GM12891 (cell line): ENCODE data around the gene CERK.

Experiments
- DNase-seq: peaks from one replicate; pipeline ENCODE4 v3.0.0; 2011; ENCODE audit warnings: low spot score; ENCODE audit not compliant: insufficient read length
- FAIRE-seq: peaks from 2 replicates; lab custom pipeline; 2011; peaks lifted over from hg19 to GRCh38; lab: Jason Lieb, UNC
- PAX5 ChIP-seq: IDR thresholded peaks from 2 replicates; pipeline ENCODE4 v1.6.1; 2011; ENCODE audit warnings: low read length, moderate library complexity, mild to moderate bottlenecking; ENCODE audit not compliant: insufficient read depth, severe bottlenecking
- POLR2A ChIP-seq: IDR thresholded peaks from 2 replicates; pipeline ENCODE4 v1.6.1; 2011; ENCODE audit warnings: low read depth, low read length, control low read depth
- POLR2AphosphoS5 ChIP-seq: IDR thresholded peaks from 2 replicates; pipeline ENCODE4 v1.6.1; 2011; ENCODE audit warnings: low read depth, low read length, control low read depth
- POU2F2 ChIP-seq: IDR thresholded peaks from 2 replicates; pipeline ENCODE4 v1.6.1; 2011; ENCODE audit warnings: low read depth, mild to moderate bottlenecking, control low read depth, low read length, moderate library complexity
- SPI1 ChIP-seq: IDR thresholded peaks from 2 replicates; pipeline ENCODE4 v1.6.1; 2011; ENCODE audit warnings: low read depth, low read length, control low read depth
- TAF1 ChIP-seq: IDR thresholded peaks from 2 replicates; pipeline ENCODE4 v1.6.1; 2011; ENCODE audit warnings: low read depth, low read length, control low read depth

CERK gene

DNA sequence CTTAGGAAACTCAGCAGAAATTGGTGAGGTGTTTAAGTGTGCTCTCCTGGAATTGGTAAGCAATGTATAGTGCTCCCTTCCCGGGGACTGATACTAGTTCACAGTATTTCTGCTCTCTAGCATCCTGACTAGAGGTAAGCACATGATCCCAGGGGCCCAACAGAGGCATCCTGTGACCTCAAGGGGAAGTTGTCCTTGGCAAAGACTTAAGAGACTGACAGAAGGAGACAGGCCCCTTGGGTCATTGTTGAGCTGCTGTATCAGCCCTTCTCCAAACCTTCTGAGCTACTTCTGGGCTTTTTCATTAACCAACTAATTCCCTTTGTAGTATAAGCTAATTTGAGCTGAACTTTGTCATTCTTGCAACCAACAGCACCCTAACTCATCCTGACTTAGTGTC, 20.1 kb upstream of the CERK start:
- FAIRE-seq: no peak
- DNase-seq: no peak
- TF ChIP-seq SPI1: no peak
- TF ChIP-seq PAX5: no peak
- no peak for TF ChIP-seq POU2F2
- no peak for TF ChIP-seq POLR2AphosphoS5

- TF ChIP-seq POLR2A (no peak), POLR2AphosphoS5 (no peak), SPI1 (no peak), TAF1 (no peak), POU2F2 (no peak), PAX5 (no peak)
- FAIRE-seq (no peak), DNase-seq (no peak)
These were observed 19.1 kb upstream of the CERK start for GRCh38 chr22:46757104-46757503.

GRCh38 chr22:46756097-46756496, 18.0 kb upstream of the CERK start:
- DNase-seq: no peak
- FAIRE-seq: no peak
- TF ChIP-seq POLR2AphosphoS5 (no peak), POU2F2 (no peak), POLR2A (no peak), SPI1 (no peak), PAX5 (no peak), TAF1 (no peak)

DNA sequence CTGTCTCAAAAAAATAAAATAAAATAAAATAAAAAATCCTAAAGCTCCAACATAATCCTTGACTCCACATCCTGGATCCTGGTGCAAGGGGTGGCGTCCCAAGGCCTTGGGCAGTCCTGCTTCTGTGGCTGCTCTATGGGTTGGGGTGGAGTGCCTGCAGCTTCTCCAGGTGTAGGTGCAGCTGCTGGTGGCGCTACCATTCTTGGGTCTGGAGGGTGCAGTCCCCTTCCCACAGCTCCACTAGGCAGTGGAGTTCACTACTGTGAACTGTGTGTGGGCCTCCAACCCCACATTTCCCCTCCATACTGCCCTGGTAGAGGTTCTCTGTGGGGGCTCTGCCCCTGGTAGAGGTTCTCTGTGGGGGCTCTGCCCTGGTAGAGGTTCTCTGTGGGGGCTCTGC, 17.5 kb upstream of the CERK start:
- TF ChIP-seq POLR2A (no peak), SPI1 (no peak), TAF1 (no peak), POLR2AphosphoS5 (no peak), POU2F2 (no peak)
- FAIRE-seq (no peak), DNase-seq (no peak)

GRCh38 chr22:46754826-46755225, 16.8 kb upstream of the CERK start:
- TF ChIP-seq POLR2AphosphoS5: no peak
- no peak for TF ChIP-seq TAF1
- TF ChIP-seq SPI1: no peak
- TF ChIP-seq PAX5: no peak
- TF ChIP-seq POLR2A: no peak
- no peak for TF ChIP-seq POU2F2
- FAIRE-seq: no peak
- DNase-seq: no peak

DNA sequence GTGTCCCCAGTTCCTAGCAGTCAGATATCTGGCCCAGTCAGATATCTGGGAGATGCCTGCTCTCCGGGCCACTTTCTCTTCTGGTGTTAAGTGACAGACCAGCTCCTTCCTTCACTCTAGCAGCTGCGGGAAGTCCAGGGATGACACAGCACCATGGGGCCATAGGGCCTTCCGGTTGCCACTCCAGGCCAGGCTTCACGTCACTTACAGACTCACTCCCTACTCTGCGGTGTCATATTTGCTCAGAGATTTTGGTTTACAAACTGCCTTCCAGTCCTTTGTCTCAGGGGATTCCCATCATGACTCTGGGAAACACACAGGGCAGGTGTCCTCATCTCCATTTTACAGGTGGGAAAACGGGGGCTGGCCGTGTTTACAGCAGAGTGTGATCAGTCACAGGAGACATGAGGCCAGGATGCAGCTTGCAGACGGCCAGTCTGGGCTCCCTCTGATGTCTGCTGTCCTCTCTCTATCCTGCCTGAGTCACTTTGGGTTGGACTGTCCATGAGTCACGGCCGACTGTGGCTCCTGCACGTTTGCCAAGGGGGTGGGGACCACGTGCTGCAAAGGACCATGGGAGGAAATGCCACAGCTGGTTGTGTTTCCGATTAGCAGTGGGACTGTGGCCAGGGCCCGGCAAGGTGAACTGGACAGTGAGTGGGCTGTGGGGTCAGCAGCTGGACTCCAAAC, 16.2 kb upstream of the CERK start:
- no peak for TF ChIP-seq SPI1
- no peak for TF ChIP-seq PAX5
- no peak for TF ChIP-seq POU2F2
- TF ChIP-seq POLR2AphosphoS5: no peak
- no peak for TF ChIP-seq POLR2A
- DNase-seq (no peak), FAIRE-seq (peak; percentile 67)

DNA sequence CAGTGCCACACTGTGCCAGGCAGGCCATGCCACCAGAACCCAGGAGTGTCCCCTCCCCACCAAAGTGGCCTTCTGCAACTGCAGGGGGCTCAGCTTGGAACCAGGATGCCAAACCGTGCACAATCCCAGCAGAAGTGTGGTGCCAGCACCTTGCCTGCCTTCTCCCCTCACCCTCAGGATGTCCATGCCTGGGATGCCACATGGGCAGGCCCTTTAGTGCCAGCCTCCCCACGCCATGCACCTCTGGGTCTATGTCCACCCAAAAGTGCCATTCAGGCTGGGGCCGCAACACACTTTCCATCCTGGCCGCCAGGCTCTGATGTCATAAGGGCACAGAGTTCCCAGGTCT, 15.7 kb upstream of the CERK start:
- TF ChIP-seq POLR2A (no peak), POLR2AphosphoS5 (no peak), TAF1 (no peak), POU2F2 (no peak), SPI1 (no peak)
- FAIRE-seq (no peak), DNase-seq (no peak)

DNA sequence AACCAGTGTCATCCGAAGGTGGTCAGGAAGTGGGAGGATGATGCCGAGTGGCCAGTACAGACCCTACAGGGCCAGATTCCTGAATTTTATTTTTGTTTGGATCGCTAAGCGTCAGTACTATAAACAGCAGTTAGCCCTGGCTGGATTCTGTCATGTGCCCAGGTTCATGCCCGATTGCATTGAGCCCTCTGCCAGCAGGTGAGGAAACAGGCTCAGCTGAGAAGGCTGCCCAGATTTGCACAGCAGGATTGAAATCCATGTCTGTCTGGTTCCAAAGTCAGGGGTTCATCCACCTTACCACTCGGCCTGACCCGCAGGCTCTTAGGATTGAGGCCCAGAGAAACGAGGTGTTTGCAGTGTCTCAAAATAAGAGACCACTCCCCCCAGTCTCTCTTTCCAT, 15.3 kb upstream of the CERK start:
- TF ChIP-seq POU2F2 (no peak), SPI1 (no peak), POLR2A (no peak), POLR2AphosphoS5 (no peak), TAF1 (no peak), PAX5 (no peak)
- FAIRE-seq (no peak), DNase-seq (no peak)

DNA sequence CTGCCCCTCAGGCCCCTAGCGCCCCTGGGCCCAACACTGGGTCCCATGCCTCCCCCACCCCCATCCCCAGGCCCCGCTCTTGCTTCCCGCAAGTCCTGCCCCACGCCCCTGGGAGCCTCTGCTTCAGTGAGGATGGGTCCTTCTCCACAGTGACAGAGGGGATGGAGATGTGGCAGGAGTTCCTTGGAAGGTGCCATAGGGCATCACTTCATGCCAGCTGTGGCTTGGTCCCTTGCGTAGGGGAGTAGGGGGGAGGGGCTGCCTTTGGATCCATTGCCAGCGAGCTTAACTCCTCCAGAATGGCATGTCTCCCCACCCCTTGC, 14.9 kb upstream of the CERK start:
- TF ChIP-seq POLR2A (no peak), PAX5 (no peak), TAF1 (no peak), POU2F2 (no peak), POLR2AphosphoS5 (no peak), SPI1 (no peak)
- FAIRE-seq: no peak

GRCh38 chr22:46752286-46752987, 14.4 kb upstream of the CERK start:
- DNase-seq (no peak), FAIRE-seq (no peak)
- TF ChIP-seq POLR2AphosphoS5: no peak
- no peak for TF ChIP-seq PAX5
- TF ChIP-seq SPI1: no peak
- no peak for TF ChIP-seq TAF1
- TF ChIP-seq POLR2A: no peak
- no peak for TF ChIP-seq POU2F2

More for the DNA sequence above, 14.9 kb upstream of the CERK start:
- no peak for DNase-seq

DNA sequence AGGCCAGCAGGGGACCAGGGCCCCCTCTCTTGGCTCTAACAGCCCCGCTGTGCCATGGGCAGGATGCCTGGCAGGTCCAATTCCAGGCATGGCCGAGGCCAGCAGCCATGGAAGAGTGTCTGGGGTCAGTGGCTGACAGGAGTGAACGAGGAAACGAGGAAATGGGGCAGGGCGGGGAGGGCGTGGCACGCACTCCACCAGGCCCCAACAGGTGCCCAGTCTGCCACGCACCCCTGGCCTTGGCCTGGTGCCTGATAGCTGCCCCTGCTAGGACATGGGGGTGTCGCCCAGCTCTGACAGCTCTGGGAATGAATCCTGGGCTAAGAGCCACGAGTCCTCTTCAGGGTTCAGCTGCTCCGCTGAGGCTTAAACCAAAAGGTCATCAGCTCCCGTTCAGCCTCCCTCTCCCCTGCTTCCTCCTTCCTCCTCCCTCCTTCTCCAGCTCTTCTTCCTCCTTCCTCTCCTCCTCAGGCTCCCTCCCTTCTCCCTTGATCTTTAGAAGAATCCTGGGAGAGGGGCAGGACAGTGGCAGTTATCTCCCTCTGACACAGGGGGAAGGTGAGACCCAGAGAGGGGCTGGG, 12.9 kb upstream of the CERK start:
- no peak for DNase-seq
- TF ChIP-seq POU2F2: no peak
- TF ChIP-seq POLR2AphosphoS5: no peak
- TF ChIP-seq POLR2A: no peak
- TF ChIP-seq TAF1: no peak
- no peak for TF ChIP-seq SPI1
- no peak for TF ChIP-seq PAX5
- FAIRE-seq: no peak
